Keratinocyte (primary cell): Measurements from ENCODE around the gene APOM. TPM values are rescaled to one million over a fixed set of nuclear protein-coding genes. Genes with fewer than 3 reads are reported as not detected.

Source experiments
- DNase-seq: peaks from one replicate; pipeline ENCODE4 v3.0.0-alpha.2; 2011; ENCODE audit warnings: low read depth, missing footprints, low spot score
- FAIRE-seq: peaks from 2 replicates; lab custom pipeline; 2011; peaks lifted over from hg19 to GRCh38; lab: Jason Lieb, UNC
- H2AFZ ChIP-seq: 2 replicates; pipeline ENCODE4 v1.6.0; 2012; ENCODE audit warnings: low read length, control low read depth, inconsistent platforms; ENCODE audit not compliant: control insufficient read depth
- H3K27ac ChIP-seq: 2 replicates; pipeline ENCODE4 v1.5.1; 2011; ENCODE audit warnings: low read length; ENCODE audit not compliant: control insufficient read depth, insufficient read depth
- H3K27me3 ChIP-seq: 3 replicates; pipeline ENCODE4 v1.6.0; 2011; ENCODE audit warnings: low read length; ENCODE audit not compliant: control insufficient read depth, insufficient read depth; ENCODE audit errors: extremely low read depth
- H3K36me3 ChIP-seq, 2 experiments: 2 replicates in 1 of 2; 3 replicates in 1 of 2; pipeline ENCODE4 v1.5.1; 2011; ENCODE audit warnings: low read length in 2 of 2, mild to moderate bottlenecking in 1 of 2; ENCODE audit not compliant: control insufficient read depth in 2 of 2, insufficient read depth in 2 of 2; ENCODE audit errors: extremely low read depth in 1 of 2
- H3K4me1 ChIP-seq: 3 replicates; pipeline ENCODE4 v1.5.1; 2011; ENCODE audit warnings: low read length; ENCODE audit not compliant: control insufficient read depth, insufficient read depth; ENCODE audit errors: extremely low read depth
- H3K4me2 ChIP-seq: 3 replicates; pipeline ENCODE4 v1.6.0; 2011; ENCODE audit warnings: low read depth, low read length; ENCODE audit not compliant: control insufficient read depth, insufficient read depth; ENCODE audit errors: extremely low read depth
- H3K4me3 ChIP-seq, 3 experiments: fragments of 200-600 bp in 1 of 3; sonication (generic) in 1 of 3; 2 replicates in 2 of 3; 3 replicates in 1 of 3; pipeline ENCODE4 v1.5.1; 2011 to 2016; ENCODE audit warnings: low read length in 3 of 3, mild to moderate bottlenecking in 3 of 3, control low read depth in 2 of 3, inconsistent platforms in 1 of 3, low read depth in 1 of 3, mixed read lengths in 1 of 3, mixed run types in 1 of 3, moderate library complexity in 1 of 3; ENCODE audit not compliant: control insufficient read depth in 2 of 3, insufficient read depth in 2 of 3; ENCODE audit errors: extremely low read depth in 1 of 3
- H3K79me2 ChIP-seq: 2 replicates; pipeline ENCODE4 v1.6.0; 2012; ENCODE audit warnings: low read length; ENCODE audit not compliant: control insufficient read depth, insufficient read depth
- H3K9ac ChIP-seq: 3 replicates; pipeline ENCODE4 v1.6.0; 2011; ENCODE audit warnings: low read length; ENCODE audit not compliant: control insufficient read depth, insufficient read depth; ENCODE audit errors: extremely low read depth
- H3K9me1 ChIP-seq: 3 replicates; pipeline ENCODE4 v1.6.0; 2011; ENCODE audit warnings: low read length; ENCODE audit not compliant: control insufficient read depth, insufficient read depth; ENCODE audit errors: extremely low read depth
- H3K9me3 ChIP-seq: 2 replicates; pipeline ENCODE4 v1.5.1; 2012; ENCODE audit warnings: low read depth, low read length; ENCODE audit not compliant: control insufficient read depth
- H4K20me1 ChIP-seq: 3 replicates; pipeline ENCODE4 v1.6.0; 2011; ENCODE audit warnings: low read length; ENCODE audit not compliant: control insufficient read depth, insufficient read depth; ENCODE audit errors: extremely low read depth
- EZH2 ChIP-seq: IDR thresholded peaks from one replicate; pipeline ENCODE4 v1.6.1; 2012; ENCODE audit warnings: inconsistent platforms, mild to moderate bottlenecking, low read length, moderate library complexity
- dilution Hi-C: fragments of 300-500 bp; cut with MboI; formaldehyde crosslinking; loops from one replicate; pipeline ENCODE4 v1.7.0; 2020; ENCODE audit warnings: low sequenced_read_pairs; ENCODE audit not compliant: extremely low pct_ligation_motif_present
- polyA plus RNA-seq, 5 experiments: library from polyadenylated mRNA; depleted of rRNA in 3 of 5; stranded (reverse) in 3 of 5; stranded (forward) in 1 of 5; unstranded in 1 of 5; fragments of >200 nt; gene quantifications; 1 replicate in 1 of 5; 2 replicates in 3 of 5; 3 replicates in 1 of 5; pipeline versions ENCODE4 v1.2.1 to v1.2.3, GENCODE V29; 2011 to 2012; ENCODE audit warnings: missing spikeins in 2 of 5, low read depth in 1 of 5, low replicate concordance in 1 of 5
- TF ChIP-seq, protein P1 (sequence below), 3 experiments: IDR thresholded peaks in 1 of 3; conservative IDR thresholded peaks in 1 of 3; optimal IDR thresholded peaks in 1 of 3; 2 replicates in 2 of 3; 3 replicates in 1 of 3; pipeline versions ENCODE3 to v1.5.1; 2011; ENCODE audit warnings: low read length in 3 of 3, mild to moderate bottlenecking in 3 of 3, moderate library complexity in 2 of 3, control low read depth in 1 of 3, inconsistent platforms in 1 of 3; ENCODE audit not compliant: insufficient read depth in 2 of 3; ENCODE audit errors: extremely low read depth in 1 of 3

APOM gene
- polyA plus RNA-seq, 1 donor (not counting 4 experiments of a cell fraction or from before 2014, with no cell fraction given): 1.4 TPM

DNA sequence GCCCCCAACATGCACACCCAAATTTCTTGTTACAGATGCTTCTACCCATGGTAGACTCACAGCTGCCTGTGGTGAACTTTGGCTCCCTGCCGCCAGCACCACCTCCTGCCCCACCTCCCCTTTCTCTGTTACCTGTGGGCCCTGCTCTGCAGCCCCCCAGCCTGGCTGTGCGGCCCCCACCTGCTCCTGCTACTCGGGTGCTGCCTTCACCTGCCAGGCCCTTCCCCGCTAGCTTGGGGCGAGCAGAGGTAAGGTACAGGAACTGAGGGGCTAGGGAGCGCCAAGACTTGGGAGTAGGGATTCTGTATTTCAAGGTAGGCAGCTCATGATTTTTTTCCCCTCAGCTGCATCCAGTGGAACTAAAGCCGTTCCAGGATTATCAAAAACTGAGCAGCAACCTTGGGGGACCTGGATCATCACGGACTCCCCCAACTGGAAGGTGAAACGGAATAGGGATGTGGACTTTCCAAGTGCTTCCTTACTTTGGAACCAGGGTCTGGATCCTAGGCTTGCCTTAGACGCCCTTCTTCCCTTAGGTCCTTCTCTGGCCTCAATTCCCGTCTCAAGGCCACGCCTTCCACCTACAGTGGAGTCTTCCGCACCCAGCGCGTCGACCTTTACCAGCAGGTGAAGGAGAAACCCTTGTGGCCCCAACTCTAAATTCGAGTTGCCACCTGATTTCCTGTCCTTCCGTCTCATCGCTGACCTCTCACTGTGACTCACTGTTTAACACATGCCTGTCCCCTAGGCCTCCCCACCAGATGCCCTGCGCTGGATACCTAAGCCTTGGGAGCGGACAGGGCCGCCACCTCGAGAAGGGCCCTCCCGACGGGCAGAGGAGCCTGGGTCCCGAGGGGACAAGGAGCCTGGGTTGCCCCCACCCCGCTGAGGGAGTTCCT, 18.7 kb upstream of the APOM start:
- FAIRE-seq (no peak), DNase-seq (no peak)
- Histone ChIP-seq H3K27me3 (no peaks in the 10 kb centered on the region), H3K9me3 (no peaks in the 10 kb centered on the region), H3K9ac (no peak overlapping the region), H3K9me1 (no peaks in the 10 kb centered on the region), H3K79me2 (peaks cover 14% of the 10 kb centered on the region), H3K27ac (no peak overlapping the region), H3K36me3 (peaks cover 64 to 66% of the 10 kb centered on the region in 2 experiments), H3K4me1 (no peaks in the 10 kb centered on the region), H3K4me2 (no peak overlapping the region), H2AFZ (no peak overlapping the region), H3K4me3 (no peak overlapping the region), H4K20me1 (peaks cover 7% of the 10 kb centered on the region)
- dilution Hi-C loops: no loop called here
- no peak for TF ChIP-seq EZH2
- TF ChIP-seq, protein P1, sequence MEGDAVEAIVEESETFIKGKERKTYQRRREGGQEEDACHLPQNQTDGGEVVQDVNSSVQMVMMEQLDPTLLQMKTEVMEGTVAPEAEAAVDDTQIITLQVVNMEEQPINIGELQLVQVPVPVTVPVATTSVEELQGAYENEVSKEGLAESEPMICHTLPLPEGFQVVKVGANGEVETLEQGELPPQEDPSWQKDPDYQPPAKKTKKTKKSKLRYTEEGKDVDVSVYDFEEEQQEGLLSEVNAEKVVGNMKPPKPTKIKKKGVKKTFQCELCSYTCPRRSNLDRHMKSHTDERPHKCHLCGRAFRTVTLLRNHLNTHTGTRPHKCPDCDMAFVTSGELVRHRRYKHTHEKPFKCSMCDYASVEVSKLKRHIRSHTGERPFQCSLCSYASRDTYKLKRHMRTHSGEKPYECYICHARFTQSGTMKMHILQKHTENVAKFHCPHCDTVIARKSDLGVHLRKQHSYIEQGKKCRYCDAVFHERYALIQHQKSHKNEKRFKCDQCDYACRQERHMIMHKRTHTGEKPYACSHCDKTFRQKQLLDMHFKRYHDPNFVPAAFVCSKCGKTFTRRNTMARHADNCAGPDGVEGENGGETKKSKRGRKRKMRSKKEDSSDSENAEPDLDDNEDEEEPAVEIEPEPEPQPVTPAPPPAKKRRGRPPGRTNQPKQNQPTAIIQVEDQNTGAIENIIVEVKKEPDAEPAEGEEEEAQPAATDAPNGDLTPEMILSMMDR (optimal IDR thresholded peaks at IDR 0.05 in 1 of 3, IDR thresholded peaks at IDR 0.05 in 1 of 3, conservative IDR thresholded peaks at IDR 0.05 in 1 of 3; ENCODE audit: extremely low read depth in 1 of 3, insufficient read depth in 2 of 3, low read length in 3 of 3): no peak

DNA sequence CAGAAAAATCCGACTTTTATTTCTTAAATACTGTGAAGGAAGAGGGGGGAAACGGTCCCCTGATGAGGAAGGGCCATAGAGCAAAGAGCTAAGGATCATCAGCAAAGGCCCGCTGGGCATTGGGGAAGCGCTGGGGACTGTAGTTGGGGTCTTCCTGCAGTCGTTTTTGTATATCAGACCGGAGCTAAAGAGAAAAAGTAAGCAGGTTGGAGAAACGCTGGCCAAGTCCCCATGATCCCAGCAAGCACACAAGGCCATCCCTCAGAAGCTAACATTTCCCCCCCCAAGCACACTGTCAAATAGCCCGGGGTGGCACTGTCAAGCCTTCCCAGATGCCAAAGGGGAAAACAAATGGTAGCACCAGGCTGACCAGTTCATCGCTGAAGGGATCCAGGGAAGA, 16.7 kb upstream of the APOM start:
- dilution Hi-C loops: no loop called here
- no peak overlapping the region for H3K4me3 ChIP-seq
- no peaks in the 10 kb centered on the region for H3K4me1 ChIP-seq
- H3K4me2 ChIP-seq: no peak overlapping the region
- no peaks in the 10 kb centered on the region for H3K9me3 ChIP-seq
- no peaks in the 10 kb centered on the region for H3K27me3 ChIP-seq
- FAIRE-seq (no peak), DNase-seq (no peak)
- no peak overlapping the region for H3K27ac ChIP-seq
- no peaks in the 10 kb centered on the region for H3K9me1 ChIP-seq
- no peak overlapping the region for H3K9ac ChIP-seq
- TF ChIP-seq, protein P1 (optimal IDR thresholded peaks at IDR 0.05 in 1 of 3, IDR thresholded peaks at IDR 0.05 in 1 of 3, conservative IDR thresholded peaks at IDR 0.05 in 1 of 3; ENCODE audit: extremely low read depth in 1 of 3, insufficient read depth in 2 of 3, low read length in 3 of 3): no peak
- no peak for TF ChIP-seq EZH2
- H4K20me1 ChIP-seq: no peaks in the 10 kb centered on the region
- no peaks in the 10 kb centered on the region for H3K79me2 ChIP-seq
- peaks cover 57 to 59% of the 10 kb centered on the region in 2 experiments for H3K36me3 ChIP-seq
- H2AFZ ChIP-seq: no peak overlapping the region
